ENCODE results near the gene KNDC1.

- no peak for TF ChIP-seq HDGF (IDR thresholded peaks at IDR 0.05; ENCODE audit: borderline replicate concordance)
- no peak for TF ChIP-seq SP1 (IDR thresholded peaks at IDR 0.05)
Measured at GRCh38 chr10:133144771-133145170, 15.2 kb upstream of the KNDC1 start.

All from HEK293T (cell line).